Heart left ventricle (tissue), 16 donors: ENCODE data around the gene CRADD. TPM values are rescaled to one million over a fixed set of nuclear protein-coding genes. Genes with fewer than 3 reads are reported as not detected.

ENCODE experiments used
- ATAC-seq, 4 donors: fragments of 200-7000 bp; cut with Tn5 transposase; one replicate each; pipeline ENCODE4 v1.9.1; 2020 to 2022; ENCODE audit warnings: moderate library complexity in 4 of 4, mild to moderate bottlenecking in 3 of 4, moderate number of reproducible peaks in 1 of 4
- DNase-seq, 5 donors: peaks; one replicate each; pipeline ENCODE4 v3.0.0-alpha.2; 2020
- H3K27ac ChIP-seq, 12 donors: fragments of 200-600 bp; sonication (generic) in 4 of 12; one replicate each; pipeline versions ENCODE4 v1.5.0 to v1.8.0; 2016 to 2022; ENCODE audit warnings: mild to moderate bottlenecking in 2 of 12
- H3K27me3 ChIP-seq, 9 donors: fragments of 200-600 bp; sonication (generic) in 2 of 9; one replicate each; pipeline versions ENCODE4 v1.5.1 to v1.8.0; 2016 to 2022; ENCODE audit warnings: mild to moderate bottlenecking in 3 of 9
- H3K36me3 ChIP-seq, 9 donors: fragments of 200-600 bp; sonication (generic) in 2 of 9; one replicate each; pipeline versions ENCODE4 v1.5.0 to v1.8.0; 2018 to 2022; ENCODE audit warnings: mild to moderate bottlenecking in 2 of 9
- H3K4me1 ChIP-seq, 12 donors: fragments of 200-600 bp; sonication (generic) in 4 of 12; one replicate each; pipeline versions ENCODE4 v1.5.0 to v1.8.0; 2016 to 2022; ENCODE audit warnings: mild to moderate bottlenecking in 3 of 12
- H3K4me3 ChIP-seq, 12 donors: fragments of 200-600 bp; sonication (generic) in 4 of 12; one replicate each; pipeline versions ENCODE4 v1.5.0 to v1.8.0; 2017 to 2022; ENCODE audit warnings: mild to moderate bottlenecking in 9 of 12, moderate library complexity in 4 of 12
- H3K9me3 ChIP-seq, 12 donors: fragments of 200-600 bp; sonication (generic) in 4 of 12; one replicate each; pipeline versions ENCODE4 v1.5.0 to v1.8.0; 2016 to 2022; ENCODE audit warnings: mild to moderate bottlenecking in 1 of 12
- CTCF ChIP-seq, 12 donors: fragments of 200-600 bp; sonication (generic) in 4 of 12; IDR thresholded peaks; one replicate each; pipeline versions ENCODE4 v1.5.0 to v1.8.0; 2018 to 2022; ENCODE audit warnings: antibody characterized with exemption in 12 of 12, mild to moderate bottlenecking in 5 of 12
- POLR2A ChIP-seq, 2 donors: fragments of 450-650 bp; IDR thresholded peaks; one replicate each; pipeline ENCODE4 v1.6.1; 2017; ENCODE audit warnings: antibody characterized with exemption in 2 of 2, mild to moderate bottlenecking in 2 of 2, moderate library complexity in 2 of 2
- WGBS, 4 donors: extraction: QIAGEN DNeasy Blood & Tissue Kit in 2 of 4; methylation state at CpG; one replicate each; pipeline versions ENCODE4 v1.1.5 to v1.1.7; 2013 to 2018; 5-methylcytosine and 5-hydroxymethylcytosine counted together
- intact Hi-C, 10 donors: fragments of 100-400 bp; cut with DNase I; formaldehyde crosslinking; loops; one replicate each; pipeline versions ENCODE4 v1.11.1 to v1.14.2; 2022
- polyA plus RNA-seq, 2 donors: library from polyadenylated mRNA; stranded (reverse); fragments of 200-250 nt; gene quantifications; one replicate each; pipeline ENCODE4 v1.2.3, GENCODE V29; 2013
- total RNA-seq, 9 donors: library from RNA; depleted of rRNA in 2 of 9; stranded (reverse); fragments of >200 nt in 2 of 9; fragmentation: NEBNext Ultra II Directional in 3 of 9; extraction: Animal tissue kit (Norgen Biotek cat#: 25700) in 3 of 9; gene quantifications; one replicate each; pipeline versions ENCODE4 v1.1.0 to v1.2.4, GENCODE V29; 2016 to 2023
- donor health status: ischemic (EF 13 %, LVEDD 7.1; RV severe dilation, severe dysfunction).
- donor health status: healthy with polysubstance abuse.
- donor health status: DM: no; HTN: yes; CAD: no.
- donor health status: DM: no; HTN: no; CAD: no.
- donor health status: ischemic (EF 25% LVEDD 6.9; RV normal size, moderate dysfunction).
- donor health status: ischemic (EF 25% LVEDD 5.7; RV mildly dilated, moderate dysfunction).
- donor health status: healthy.
- donor health status: DM: yes; HTN: yes; CAD: no.
- donor health status: ischemic (EF 35%, LVEDD 5.7; RV mildly dilated, moderate dysfunction).
- donor health status: nonischemic (EF 11% LVEDD 7.7; RV severe dilation, severe dysfunction).
- donor health status: DM: yes; HTN: yes; CAD: no.
- donor health status: PGD.
- donor health status: ischemic (EF 29% LVEDD 5.4; RV normal size, mild dysfunction).
- donor health status: nonischemic (EF 23%, LVEDD 6.1; RV moderate dilation, normal function).

CRADD gene
- total and polyA plus RNA-seq, 11 donors = 11.0 to 100 (median 44.5) TPM

- intact Hi-C loops = loop anchor here in 2 of 10 donors (5.0 to 10.0 kb wide), 3 partner anchors 42 to 249 kb away; no protein-coding TSS in a partner anchor
- Histone ChIP-seq H3K27me3 (no peaks in the 10 kb centered on the region), H3K4me3 (peak overlapping the region in 1 of 12 donors; percentile 5), H3K4me1 (peaks cover 0 to 72% (median 49%) of the 10 kb centered on the region in 12 donors), H3K36me3 (no peaks in the 10 kb centered on the region), H3K27ac (peak overlapping the region; percentile 17 to 73 (median 62)), H3K9me3 (no peaks in the 10 kb centered on the region)
- WGBS, 4 donors = 51 to 69% (median 60%) methylated on average over 3 of the region's 3 CpGs
- ATAC-seq (peak; percentile 44 to 72 (median 51)), DNase-seq (no peak)
- TF ChIP-seq POLR2A (IDR thresholded peaks at IDR 0.05) = no peak
- no peak for TF ChIP-seq CTCF (IDR thresholded peaks at IDR 0.05)
Observed at GRCh38 chr12:93825501-93825888, 148.3 kb downstream of the CRADD start.

GRCh38 chr12:93825931-93826555 lies 148.9 kb downstream of the CRADD start:
- Histone ChIP-seq H3K36me3 (no peaks in the 10 kb centered on the region), H3K9me3 (no peaks in the 10 kb centered on the region), H3K27ac (peak overlapping the region; percentile 17 to 73 (median 62)), H3K27me3 (no peaks in the 10 kb centered on the region), H3K4me3 (peak overlapping the region in 1 of 12 donors; percentile 5), H3K4me1 (peaks cover 0 to 72% (median 52%) of the 10 kb centered on the region in 12 donors)
- ATAC-seq = peak in 1 of 4 donors; percentile 48
- no peak for DNase-seq
- WGBS, 4 donors = 13 to 22% (median 15%) methylated on average over 6 of the region's 6 CpGs
- intact Hi-C loops = loop anchor here in 2 of 10 donors (5.0 to 10.0 kb wide), 3 partner anchors 41 to 249 kb away; no protein-coding TSS in a partner anchor
- TF ChIP-seq CTCF (IDR thresholded peaks at IDR 0.05) = no peak
- no peak for TF ChIP-seq POLR2A (IDR thresholded peaks at IDR 0.05)

- 73 to 80% (median 76%) methylated on average over 6 of the region's 6 CpGs for WGBS, 4 donors
- Histone ChIP-seq H3K27me3 (no peaks in the 10 kb centered on the region), H3K4me3 (no peak overlapping the region), H3K27ac (peak overlapping the region in 9 of 12 donors; percentile 17 to 73 (median 63)), H3K9me3 (no peaks in the 10 kb centered on the region), H3K4me1 (peaks cover 0 to 72% (median 49%) of the 10 kb centered on the region in 12 donors), H3K36me3 (no peaks in the 10 kb centered on the region)
- DNase-seq = no peak
- ATAC-seq = no peak
- intact Hi-C loops = loop anchor here in 2 of 10 donors (5.0 to 10.0 kb wide), 3 partner anchors 40 to 248 kb away; no protein-coding TSS in a partner anchor
- TF ChIP-seq POLR2A (IDR thresholded peaks at IDR 0.05) = no peak
- no peak for TF ChIP-seq CTCF (IDR thresholded peaks at IDR 0.05)
Observed at GRCh38 chr12:93827179-93827578, 150.0 kb downstream of the CRADD start.

GRCh38 chr12:93827669-93828068 lies 150.5 kb downstream of the CRADD start:
- peak overlapping the region in 1 of 12 donors; percentile 73 for H3K27ac ChIP-seq
- intact Hi-C loops = loop anchor here in 2 of 10 donors (5.0 to 10.0 kb wide), 3 partner anchors 40 to 247 kb away; no protein-coding TSS in a partner anchor
- WGBS, 4 donors = 93 to 97% (median 95%) methylated on average over 2 of the region's 2 CpGs

More at GRCh38 chr12:93827669-93828068, 150.5 kb downstream of the CRADD start:
- H3K4me3 ChIP-seq = no peak overlapping the region
- DNase-seq (no peak), ATAC-seq (no peak)
- H3K4me1 ChIP-seq = peaks cover 0 to 72% (median 49%) of the 10 kb centered on the region in 12 donors
- H3K9me3 ChIP-seq = no peaks in the 10 kb centered on the region
- TF ChIP-seq CTCF (IDR thresholded peaks at IDR 0.05) (no peak), POLR2A (IDR thresholded peaks at IDR 0.05) (no peak)
- H3K36me3 ChIP-seq = no peaks in the 10 kb centered on the region
- H3K27me3 ChIP-seq = no peaks in the 10 kb centered on the region
